HG02759 (cell line): ENCODE data around the gene EID3.
"Not testable (repeated sequence)": the region's sequence is repeated elsewhere in the genome, so short reads cannot be mapped to it uniquely, and the experiment has no call there.

Experiments used
- ATAC-seq: cut with Tn5 transposase; IDR thresholded peaks from one replicate; pipeline ENCODE4 v1.9.1; 2021; ENCODE audit warnings: mild to moderate bottlenecking, moderate library complexity; ENCODE audit not compliant: unreplicated experiment

The EID3 gene

GRCh38 chr12:104310751-104311633 lies 7.5 kb downstream of the EID3 start:
- no peak for ATAC-seq

GRCh38 chr12:104312202-104312601 lies 8.7 kb downstream of the EID3 start:
- ATAC-seq, result no peak

GRCh38 chr12:104312654-104313053 lies 9.1 kb downstream of the EID3 start:
- ATAC-seq, result no peak

GRCh38 chr12:104313568-104314241 lies 10.2 kb downstream of the EID3 start:
- no peak for ATAC-seq

- no peak for ATAC-seq
Measured at GRCh38 chr12:104314242-104314614, 10.7 kb downstream of the EID3 start.

- no peak for ATAC-seq
Measured at GRCh38 chr12:104315326-104316224, 12.0 kb downstream of the EID3 start.

- ATAC-seq, result no peak
Measured at GRCh38 chr12:104316936-104317335, 13.4 kb downstream of the EID3 start.

GRCh38 chr12:104317538-104318210 lies 14.1 kb downstream of the EID3 start:
- ATAC-seq, result no peak

GRCh38 chr12:104319028-104319427 lies 15.5 kb downstream of the EID3 start:
- ATAC-seq, result no peak

- no peak for ATAC-seq
Measured at GRCh38 chr12:104319918-104320626, 16.5 kb downstream of the EID3 start.

GRCh38 chr12:104320627-104321024 lies 17.1 kb downstream of the EID3 start:
- no peak for ATAC-seq

- ATAC-seq, result no peak
Measured at GRCh38 chr12:104321949-104322348, 18.4 kb downstream of the EID3 start.

GRCh38 chr12:104322533-104322932 lies 19.0 kb downstream of the EID3 start:
- not testable (repeated sequence) for ATAC-seq

GRCh38 chr12:104323899-104324298 lies 20.4 kb downstream of the EID3 start:
- ATAC-seq, result no peak

- ATAC-seq, result not testable (repeated sequence)
Measured at GRCh38 chr12:104328278-104328677, 24.7 kb downstream of the EID3 start.

GRCh38 chr12:104328790-104329189 lies 25.3 kb downstream of the EID3 start:
- no peak for ATAC-seq

GRCh38 chr12:104329707-104330532 lies 26.4 kb downstream of the EID3 start:
- ATAC-seq, result no peak

GRCh38 chr12:104331376-104331775 lies 27.8 kb downstream of the EID3 start:
- ATAC-seq, result no peak

- ATAC-seq, result not testable (repeated sequence)
Measured at GRCh38 chr12:104332273-104332672, 28.7 kb downstream of the EID3 start.
